Ovary (tissue), 3 donors: ENCODE data around the gene PLD2.

ENCODE experiments used
- CTCF ChIP-seq, 3 donors: fragments of 450-650 bp in 2 of 3; fragments of 200-600 bp in 1 of 3; IDR thresholded peaks; one replicate each; pipeline versions ENCODE4 v1.5.1 to v1.8.0; 2016 to 2022; ENCODE audit warnings: antibody characterized with exemption in 3 of 3, mild to moderate bottlenecking in 1 of 3
- POLR2A ChIP-seq: fragments of 450-650 bp; IDR thresholded peaks from one replicate; pipeline ENCODE4 v1.6.1; 2017; ENCODE audit warnings: antibody characterized with exemption, mild to moderate bottlenecking, moderate library complexity
- donor health status: DM: no; HTN: no; CAD: no.

- TF ChIP-seq CTCF (IDR thresholded peaks at IDR 0.05) (no peak), POLR2A (no peak)
Observed at GRCh38 chr17:4823373-4824089, 16.6 kb downstream of the PLD2 start.
